GM18909 (cell line): Measurements from ENCODE around the gene INSIG1.

ENCODE experiments used
- ATAC-seq: cut with Tn5 transposase; IDR thresholded peaks from one replicate; pipeline ENCODE4 v1.9.1; 2021; ENCODE audit warnings: mild to moderate bottlenecking; ENCODE audit not compliant: unreplicated experiment, poor library complexity

The INSIG1 gene

GRCh38 chr7:155265961-155266360 lies 31.7 kb upstream of the INSIG1 start:
- ATAC-seq, result no peak

DNA sequence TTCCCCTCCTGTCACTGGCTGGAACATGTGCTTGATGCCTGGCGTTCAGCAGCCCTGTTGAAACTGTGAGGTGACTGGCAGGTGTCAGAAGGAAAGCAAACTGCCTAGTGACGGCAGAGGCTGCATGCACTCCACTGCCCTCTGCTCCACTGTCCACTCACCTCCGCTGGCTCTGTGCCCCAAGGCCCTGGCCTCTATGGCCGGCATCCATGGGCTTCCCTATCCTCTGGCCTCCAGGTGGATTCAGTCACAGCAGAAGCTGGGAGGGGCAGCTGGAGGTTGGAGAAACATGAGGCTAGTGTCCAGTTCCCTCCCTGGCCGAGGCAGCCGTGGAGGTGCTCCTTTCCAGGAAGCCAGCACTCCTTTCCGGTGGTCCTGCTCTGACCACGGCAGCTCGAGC lies 31.2 kb upstream of the INSIG1 start:
- no peak for ATAC-seq

DNA sequence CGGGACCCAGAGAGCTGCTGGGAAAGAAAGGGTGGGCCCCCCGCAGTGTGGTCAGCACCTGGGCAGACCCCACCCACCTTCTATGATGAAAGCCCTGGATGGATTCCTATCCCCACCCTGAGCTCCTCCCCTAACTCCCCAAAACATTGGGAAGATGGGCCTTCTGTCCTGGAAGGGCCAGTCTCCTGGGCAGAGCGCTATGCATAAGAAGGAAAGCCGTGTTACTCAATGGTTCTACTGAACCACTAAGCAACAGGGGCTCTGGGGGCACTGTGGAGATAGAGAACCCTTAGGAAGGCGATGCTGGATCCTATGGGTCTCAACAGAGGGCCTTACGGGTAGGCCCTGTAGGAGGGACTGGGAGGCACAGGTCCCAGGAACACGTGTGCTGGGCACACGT lies 30.7 kb upstream of the INSIG1 start:
- ATAC-seq, result no peak

DNA sequence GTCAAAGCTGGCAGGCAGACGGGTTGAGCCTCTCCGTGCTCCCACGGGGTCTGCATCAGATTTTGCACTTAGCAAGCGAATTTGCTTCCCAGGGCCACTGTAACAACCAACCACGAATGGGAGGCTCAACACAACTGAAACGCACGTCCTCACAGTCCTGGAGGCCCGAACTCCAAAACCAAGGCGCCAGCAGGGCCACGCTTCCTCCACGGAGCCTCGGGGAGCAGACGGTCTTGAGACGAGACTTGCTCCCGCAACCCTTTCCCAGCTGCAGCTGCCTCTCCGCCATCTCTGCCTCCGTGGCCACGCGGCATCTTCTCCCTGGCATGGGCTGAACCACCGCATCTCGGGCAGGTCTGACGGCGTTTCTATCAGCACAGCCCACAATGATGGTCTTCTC lies 30.2 kb upstream of the INSIG1 start:
- ATAC-seq, result no peak

GRCh38 chr7:155268211-155268610 lies 29.5 kb upstream of the INSIG1 start:
- no peak for ATAC-seq

DNA sequence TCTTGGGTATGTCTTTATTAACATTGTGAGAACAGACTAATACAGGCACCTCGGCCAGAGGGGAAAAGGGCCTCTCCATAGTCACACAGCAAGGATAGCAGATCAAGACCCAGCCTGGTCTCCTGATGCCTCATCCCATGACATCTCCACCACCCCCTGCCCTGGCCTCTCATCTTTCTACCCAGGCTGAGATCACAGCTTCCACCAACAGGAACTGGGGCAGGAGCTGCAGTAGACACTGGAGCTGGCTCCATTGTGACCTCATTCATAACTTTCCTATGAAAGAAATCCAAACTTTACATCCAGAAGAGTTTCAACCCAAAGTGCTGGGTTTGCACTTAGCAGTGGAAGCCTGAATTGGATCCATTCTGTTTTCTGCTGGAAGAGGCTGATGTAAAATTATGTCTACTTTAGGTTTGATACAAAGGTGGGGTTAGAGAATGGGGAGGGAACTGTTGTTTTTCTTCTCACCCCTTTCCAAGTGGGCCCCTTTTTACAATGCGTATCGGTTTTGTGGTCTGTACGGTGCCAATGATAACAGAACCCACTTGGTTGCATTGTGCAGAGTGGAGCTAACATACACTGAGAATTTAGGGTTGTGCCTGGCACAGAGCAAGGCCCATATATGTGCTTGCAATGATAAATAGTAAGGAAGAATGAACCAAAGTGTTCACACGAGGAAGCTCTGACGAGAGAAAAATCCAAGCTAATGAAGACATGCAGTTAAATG lies 28.6 kb upstream of the INSIG1 start:
- ATAC-seq, result no peak

- ATAC-seq, result no peak
Observed at GRCh38 chr7:155269766-155270585, 27.7 kb upstream of the INSIG1 start.

- no peak for ATAC-seq
Observed at GRCh38 chr7:155270861-155271260, 26.8 kb upstream of the INSIG1 start.

DNA sequence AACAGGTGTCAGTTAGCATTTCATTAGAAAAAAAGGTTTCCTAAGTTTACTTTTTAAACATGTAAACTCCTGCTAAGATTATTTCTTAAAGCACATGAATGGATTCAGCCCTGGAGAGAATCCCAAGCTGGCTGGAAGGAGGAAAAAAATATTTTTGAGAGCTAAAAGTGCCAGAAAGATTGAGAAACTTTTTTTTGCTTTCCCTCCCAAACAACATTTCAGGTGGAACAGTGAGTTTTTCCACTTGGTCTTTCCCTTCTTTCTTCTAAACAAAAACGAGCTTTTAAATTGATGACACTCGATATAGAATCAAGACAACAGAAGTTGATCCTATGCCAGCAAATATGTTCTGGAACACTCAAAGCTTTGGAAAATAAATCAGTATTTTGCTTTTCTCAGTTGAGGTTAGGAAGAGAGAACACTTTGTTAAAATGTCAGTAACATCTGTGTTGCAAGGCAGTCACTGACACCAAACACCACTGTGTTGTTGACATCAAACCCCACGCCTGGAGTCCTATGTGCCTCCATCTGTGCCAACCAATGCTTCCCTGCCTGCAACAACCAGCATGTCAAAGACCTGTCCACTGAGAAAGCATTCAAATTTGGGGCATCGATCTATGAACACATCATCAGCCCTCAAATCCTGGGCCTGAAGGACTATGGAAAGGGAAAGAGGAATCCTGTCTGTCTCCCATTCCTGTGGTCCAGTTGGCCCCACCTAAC lies 22.9 kb upstream of the INSIG1 start:
- ATAC-seq, result no peak

- no peak for ATAC-seq
Observed at GRCh38 chr7:155276042-155276799, 21.5 kb upstream of the INSIG1 start.

DNA sequence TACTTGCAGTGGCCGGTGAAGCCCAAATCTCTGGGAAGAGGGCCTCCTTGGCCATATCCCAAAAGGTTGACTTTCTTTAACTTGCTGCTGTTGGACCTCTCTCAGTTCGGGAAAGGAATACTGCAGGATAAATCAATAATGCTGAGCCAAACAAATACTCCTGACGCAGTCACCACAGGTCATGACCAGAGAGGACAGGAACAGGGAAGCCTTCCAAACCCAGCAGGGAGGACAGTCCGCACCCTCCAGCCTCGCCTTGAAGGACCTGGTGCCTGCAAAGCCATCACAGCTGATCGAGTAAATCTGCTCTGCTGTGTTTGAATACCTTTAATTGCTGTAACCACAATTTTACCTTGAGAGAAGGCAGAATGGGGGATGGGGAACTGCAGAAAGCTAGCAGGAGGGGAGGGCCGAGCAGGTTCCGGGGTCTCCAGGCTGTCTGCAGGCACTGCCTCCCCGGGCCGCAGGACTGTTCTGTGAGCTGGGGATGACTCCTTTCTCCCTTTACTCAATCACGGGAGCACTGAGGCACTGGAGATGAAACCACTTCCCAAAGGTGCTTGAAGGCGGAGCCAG lies 20.8 kb upstream of the INSIG1 start:
- no peak for ATAC-seq

GRCh38 chr7:155277385-155277994 lies 20.2 kb upstream of the INSIG1 start:
- ATAC-seq, result no peak

- no peak for ATAC-seq
Observed at GRCh38 chr7:155278921-155279320, 18.8 kb upstream of the INSIG1 start.

DNA sequence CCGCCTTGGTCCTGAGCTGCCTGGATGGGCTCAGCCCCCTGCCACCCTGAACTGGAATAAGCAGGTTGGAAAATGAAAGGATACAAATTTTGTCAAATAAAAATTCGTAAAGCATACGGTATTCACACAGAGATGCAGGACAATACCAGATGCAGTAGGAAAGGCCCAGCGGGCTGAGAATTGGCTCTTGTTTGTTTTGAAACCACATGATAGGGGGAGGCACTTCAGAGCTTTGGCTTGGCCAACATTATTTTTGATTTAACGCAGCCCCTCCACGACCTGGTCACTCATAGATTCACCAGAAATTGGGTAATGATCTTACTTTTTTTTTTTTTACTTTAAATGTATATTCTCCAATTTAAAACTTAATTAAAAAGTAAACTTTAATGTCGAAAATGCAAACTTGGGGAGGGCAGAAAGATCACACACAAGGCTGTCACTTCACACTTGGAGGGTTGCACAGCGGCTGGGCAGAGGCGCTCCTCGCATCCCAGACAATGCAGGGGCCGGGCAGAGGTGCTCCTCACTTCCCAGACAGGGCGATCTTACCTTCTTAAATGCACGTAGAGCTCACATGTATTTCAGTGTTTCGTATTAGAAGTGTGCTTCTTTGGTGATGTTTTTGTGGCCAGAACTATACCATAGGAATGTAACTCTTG lies 17.8 kb upstream of the INSIG1 start:
- ATAC-seq, result no peak

DNA sequence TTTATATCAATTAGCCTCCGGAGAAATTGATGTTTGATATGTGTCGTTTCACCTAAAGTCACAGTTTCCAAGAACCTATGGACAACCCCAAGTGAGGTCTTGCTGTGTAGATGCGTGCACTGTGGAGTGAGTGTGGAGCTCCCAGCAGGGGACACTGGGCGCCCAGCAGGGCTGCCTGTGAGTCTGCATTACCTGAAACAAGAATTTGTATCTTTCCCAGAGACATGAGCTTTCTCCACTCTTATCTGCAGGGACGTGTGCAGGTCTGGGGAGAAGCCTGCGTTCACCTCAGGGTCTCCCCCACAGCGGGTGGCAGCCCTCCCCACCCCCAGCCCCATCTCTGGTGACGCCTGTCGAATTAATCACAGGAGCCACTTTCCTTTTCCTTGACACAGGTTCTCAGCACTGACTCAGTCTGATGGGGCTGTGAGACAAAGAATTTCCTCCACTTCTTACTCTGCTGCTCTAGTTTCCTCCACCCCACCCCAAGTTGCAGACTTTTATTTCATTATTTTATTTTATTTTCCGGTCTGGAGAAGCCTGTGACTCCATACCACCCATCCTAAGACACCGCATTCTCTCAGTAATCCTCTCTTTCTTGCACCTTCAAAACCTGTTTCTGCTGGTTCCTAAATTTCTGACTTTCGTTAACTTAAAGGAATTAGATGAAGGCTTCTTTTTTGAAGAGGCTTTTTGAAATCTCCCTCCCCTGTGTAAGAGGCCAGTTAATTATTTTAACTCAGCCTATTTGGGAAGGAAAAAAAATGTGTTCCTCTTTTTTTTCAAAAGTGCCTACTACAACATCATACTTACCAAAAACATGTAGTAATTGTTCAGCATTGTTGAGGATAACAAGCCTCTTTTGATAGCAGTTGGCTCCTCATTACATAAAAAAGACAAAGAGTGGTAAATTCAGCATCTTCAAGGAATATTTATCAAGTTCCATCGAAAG lies 17.0 kb upstream of the INSIG1 start:
- no peak for ATAC-seq

- ATAC-seq, result no peak
Observed at GRCh38 chr7:155281398-155281969, 16.2 kb upstream of the INSIG1 start.

GRCh38 chr7:155282671-155283070 lies 15.0 kb upstream of the INSIG1 start:
- ATAC-seq, result no peak
